Thymus (tissue), 11 donors: ENCODE data around the gene ARF1. TPM values are rescaled to one million over a fixed set of nuclear protein-coding genes. Genes with fewer than 3 reads are reported as not detected.

Experiments used
- DNase-seq, 9 donors: peaks; one replicate each; pipeline ENCODE4 v3.0.0-alpha.2; 2013; ENCODE audit warnings: low spot score in 9 of 9, low read depth in 6 of 9, missing footprints in 1 of 9
- H3K27ac ChIP-seq, 2 donors: one replicate each; pipeline ENCODE4 v1.5.1; 2013; ENCODE audit warnings: control low read depth in 1 of 2, low read depth in 1 of 2, low read length in 1 of 2, mild to moderate bottlenecking in 1 of 2, moderate library complexity in 1 of 2
- H3K27me3 ChIP-seq, 2 donors: one replicate each; pipeline ENCODE4 v1.5.1; 2013; ENCODE audit warnings: low read length in 1 of 2; ENCODE audit not compliant: control insufficient read depth in 2 of 2, insufficient read depth in 1 of 2
- H3K36me3 ChIP-seq, 2 donors: one replicate each; pipeline ENCODE4 v1.5.1; 2013; ENCODE audit warnings: low read length in 1 of 2, mild to moderate bottlenecking in 1 of 2, moderate library complexity in 1 of 2; ENCODE audit not compliant: control insufficient read depth in 2 of 2, insufficient read depth in 2 of 2
- H3K4me1 ChIP-seq, 2 donors: one replicate each; pipeline ENCODE4 v1.5.1; 2013; ENCODE audit warnings: low read length in 2 of 2; ENCODE audit not compliant: control insufficient read depth in 2 of 2, insufficient read depth in 2 of 2
- H3K4me3 ChIP-seq, 2 donors: one replicate each; pipeline ENCODE4 v1.5.1; 2013; ENCODE audit warnings: low read length in 2 of 2, control low read depth in 1 of 2, mild to moderate bottlenecking in 1 of 2
- H3K9me3 ChIP-seq, 2 donors: one replicate each; pipeline ENCODE4 v1.5.1; 2013; ENCODE audit warnings: low read length in 1 of 2, mild to moderate bottlenecking in 1 of 2; ENCODE audit not compliant: control insufficient read depth in 2 of 2, insufficient read depth in 1 of 2
- WGBS: extraction: QIAGEN DNeasy Blood & Tissue Kit; methylation state at CpG from one replicate; pipeline ENCODE4 v1.1.7; 2013; 5-methylcytosine and 5-hydroxymethylcytosine counted together
- polyA plus RNA-seq: library from polyadenylated mRNA; stranded (reverse); fragments of 200-250 nt; gene quantifications from one replicate; pipeline ENCODE4 v1.2.3, GENCODE V29; 2013
- total RNA-seq: library from RNA; stranded (reverse); fragments of 120-200 nt; gene quantifications from one replicate; pipeline ENCODE4 v1.2.4, GENCODE V29; 2013
- donor health status: healthy.

Gene ARF1
- total and polyA plus RNA-seq, 2 donors, result 133 to 227 TPM

DNA sequence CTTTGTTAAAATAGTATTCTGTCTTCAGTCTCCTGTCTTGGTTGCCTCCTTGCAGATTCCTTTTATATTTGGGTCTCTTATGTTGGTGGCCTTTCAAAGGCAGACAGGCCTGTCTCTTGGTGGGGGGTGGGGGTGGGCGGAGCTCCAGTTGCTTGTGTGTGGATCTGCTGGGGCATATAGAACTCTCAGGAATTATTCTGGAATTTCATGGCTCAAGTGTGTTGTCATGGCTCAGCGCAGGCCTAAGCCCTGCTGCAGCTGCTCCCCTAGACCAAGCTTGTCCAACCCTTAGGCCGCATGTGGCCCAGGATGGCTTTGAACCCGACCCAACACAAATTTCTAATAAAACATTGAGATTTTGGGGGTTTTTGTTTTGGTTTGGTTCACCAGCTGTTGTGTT, 12.7 kb downstream of the ARF1 start:
- WGBS, result 99% methylated on average over 4 of the region's 4 CpGs
- Histone ChIP-seq H3K27ac (no peak overlapping the region), H3K9me3 (peaks cover 15 to 43% of the 10 kb centered on the region in 2 donors), H3K4me1 (peaks cover 8 to 12% of the 10 kb centered on the region in 2 donors), H3K36me3 (peaks cover 56 to 73% of the 10 kb centered on the region in 2 donors), H3K27me3 (no peaks in the 10 kb centered on the region), H3K4me3 (no peak overlapping the region)
- DNase-seq, result no peak

DNA sequence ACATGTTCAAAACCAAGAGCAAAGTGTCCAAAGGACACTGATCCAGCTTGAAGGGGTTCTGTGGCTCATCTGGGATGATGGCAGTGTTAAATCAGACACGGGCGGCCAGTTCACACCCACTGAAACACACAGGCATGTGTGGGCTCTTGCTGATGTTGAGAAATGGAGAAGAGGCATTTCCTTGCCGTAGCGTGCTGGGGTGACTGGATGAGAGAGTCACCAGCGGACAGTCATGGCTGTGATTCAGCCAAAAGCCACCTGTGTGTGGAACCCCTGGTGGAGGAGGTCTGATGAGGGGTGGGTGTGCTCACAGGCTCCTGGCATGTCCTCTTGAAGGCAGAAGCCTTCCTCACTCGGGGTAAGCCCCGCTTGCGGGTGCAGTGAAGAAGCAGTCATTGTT, 13.4 kb downstream of the ARF1 start:
- Histone ChIP-seq H3K27ac (no peak overlapping the region), H3K4me1 (peaks cover 3 to 5% of the 10 kb centered on the region in 2 donors), H3K9me3 (peaks cover 15 to 43% of the 10 kb centered on the region in 2 donors), H3K36me3 (peaks cover 57 to 78% of the 10 kb centered on the region in 2 donors), H3K27me3 (no peaks in the 10 kb centered on the region), H3K4me3 (no peak overlapping the region)
- no peak for DNase-seq
- WGBS, result 99% methylated on average over 8 of the region's 8 CpGs

DNA sequence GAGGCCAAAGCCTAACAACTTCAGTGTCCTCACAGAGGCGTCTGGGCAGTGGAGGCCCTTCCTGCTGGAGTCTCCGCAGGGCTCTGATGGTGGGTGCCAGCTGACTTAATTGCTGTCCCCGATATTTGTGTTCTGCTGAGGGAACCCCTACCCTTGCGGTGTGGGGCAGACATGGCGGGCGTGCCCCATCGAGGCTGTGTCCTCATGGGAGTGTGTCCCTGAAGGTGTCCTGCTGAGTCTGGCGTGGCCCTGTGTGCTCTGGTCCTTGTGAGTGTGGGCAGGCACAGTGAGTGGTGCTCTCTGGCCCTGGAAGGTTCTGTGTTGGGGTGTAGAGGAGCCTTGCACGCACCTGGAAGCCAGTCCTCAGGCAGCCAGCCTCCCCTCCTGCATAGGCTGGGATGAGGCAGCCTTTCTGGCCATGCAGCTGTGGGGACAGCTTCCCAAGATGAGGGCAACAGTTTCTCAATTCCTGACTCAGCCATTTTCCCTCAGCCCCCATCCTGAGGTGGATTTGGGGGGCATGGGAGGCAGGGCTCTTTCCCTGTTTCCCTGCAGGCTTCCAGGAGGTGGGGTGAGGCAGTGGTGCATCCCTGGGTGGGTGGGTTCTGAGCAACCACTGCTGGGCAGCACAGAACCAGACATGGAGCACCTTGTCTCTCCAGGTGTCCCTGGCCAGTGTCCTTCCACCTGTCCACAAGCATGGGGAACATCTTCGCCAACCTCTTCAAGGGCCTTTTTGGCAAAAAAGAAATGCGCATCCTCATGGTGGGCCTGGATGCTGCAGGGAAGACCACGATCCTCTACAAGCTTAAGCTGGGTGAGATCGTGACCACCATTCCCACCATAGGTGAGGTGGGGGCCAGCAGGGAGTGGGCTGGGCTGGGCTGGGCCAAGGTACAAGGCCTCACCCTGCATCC, 14.2 kb downstream of the ARF1 start:
- peaks cover 15 to 43% of the 10 kb centered on the region in 2 donors for H3K9me3 ChIP-seq
- whole genome bisulfite sequencing, result 98% methylated on average over 13 of the region's 13 CpGs

DNA sequence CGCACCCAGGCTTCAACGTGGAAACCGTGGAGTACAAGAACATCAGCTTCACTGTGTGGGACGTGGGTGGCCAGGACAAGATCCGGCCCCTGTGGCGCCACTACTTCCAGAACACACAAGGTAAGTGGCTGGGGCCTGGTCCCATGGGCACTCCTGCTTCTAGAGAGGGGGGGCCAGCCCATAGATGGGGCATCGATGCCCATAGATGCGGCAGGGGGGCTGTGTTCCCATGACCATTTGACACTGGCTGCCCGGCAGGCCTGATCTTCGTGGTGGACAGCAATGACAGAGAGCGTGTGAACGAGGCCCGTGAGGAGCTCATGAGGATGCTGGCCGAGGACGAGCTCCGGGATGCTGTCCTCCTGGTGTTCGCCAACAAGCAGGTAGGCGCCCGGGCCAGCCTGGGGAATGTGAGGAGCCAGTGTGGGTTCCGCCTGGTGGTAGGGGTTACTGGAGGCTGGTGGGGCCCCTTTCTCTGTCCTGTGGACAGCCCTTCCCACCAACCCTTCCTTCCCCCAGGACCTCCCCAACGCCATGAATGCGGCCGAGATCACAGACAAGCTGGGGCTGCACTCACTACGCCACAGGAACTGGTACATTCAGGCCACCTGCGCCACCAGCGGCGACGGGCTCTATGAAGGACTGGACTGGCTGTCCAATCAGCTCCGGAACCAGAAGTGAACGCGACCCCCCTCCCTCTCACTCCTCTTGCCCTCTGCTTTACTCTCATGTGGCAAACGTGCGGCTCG, 15.0 kb downstream of the ARF1 start:
- WGBS, result 98% methylated on average over 34 of the region's 34 CpGs
- Histone ChIP-seq H3K4me1 (peaks cover 7 to 8% of the 10 kb centered on the region in 2 donors), H3K4me3 (no peak overlapping the region), H3K27me3 (no peaks in the 10 kb centered on the region), H3K27ac (no peak overlapping the region), H3K9me3 (peaks cover 15 to 38% of the 10 kb centered on the region in 2 donors), H3K36me3 (peaks cover 53 to 73% of the 10 kb centered on the region in 2 donors)
- no peak for DNase-seq

More for the DNA sequence above, 14.2 kb downstream of the ARF1 start:
- H3K27me3 ChIP-seq, result no peaks in the 10 kb centered on the region
- peaks cover 57 to 75% of the 10 kb centered on the region in 2 donors for H3K36me3 ChIP-seq
- no peak overlapping the region for H3K27ac ChIP-seq
- H3K4me1 ChIP-seq, result peaks cover 1 to 3% of the 10 kb centered on the region in 2 donors
- no peak overlapping the region for H3K4me3 ChIP-seq
- no peak for DNase-seq

DNA sequence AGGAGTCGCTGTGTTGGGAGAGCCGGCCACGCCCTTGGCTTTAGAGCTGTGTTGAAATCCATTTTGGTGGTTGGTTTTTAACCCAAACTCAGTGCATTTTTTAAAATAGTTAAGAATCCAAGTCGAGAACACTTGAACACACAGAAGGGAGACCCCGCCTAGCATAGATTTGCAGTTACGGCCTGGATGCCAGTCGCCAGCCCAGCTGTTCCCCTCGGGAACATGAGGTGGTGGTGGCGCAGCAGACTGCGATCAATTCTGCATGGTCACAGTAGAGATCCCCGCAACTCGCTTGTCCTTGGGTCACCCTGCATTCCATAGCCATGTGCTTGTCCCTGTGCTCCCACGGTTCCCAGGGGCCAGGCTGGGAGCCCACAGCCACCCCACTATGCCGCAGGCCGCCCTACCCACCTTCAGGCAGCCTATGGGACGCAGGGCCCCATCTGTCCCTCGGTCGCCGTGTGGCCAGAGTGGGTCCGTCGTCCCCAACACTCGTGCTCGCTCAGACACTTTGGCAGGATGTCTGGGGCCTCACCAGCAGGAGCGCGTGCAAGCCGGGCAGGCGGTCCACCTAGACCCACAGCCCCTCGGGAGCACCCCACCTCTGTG, 15.9 kb downstream of the ARF1 start:
- H3K4me3 ChIP-seq, result no peak overlapping the region
- 97% methylated on average over 28 of the region's 28 CpGs for WGBS
- DNase-seq, result no peak
- no peak overlapping the region for H3K27ac ChIP-seq
- H3K36me3 ChIP-seq, result peaks cover 47 to 66% of the 10 kb centered on the region in 2 donors
- peaks cover 13 to 29% of the 10 kb centered on the region in 2 donors for H3K9me3 ChIP-seq
- H3K27me3 ChIP-seq, result no peaks in the 10 kb centered on the region
- peaks cover 8 to 9% of the 10 kb centered on the region in 2 donors for H3K4me1 ChIP-seq

DNA sequence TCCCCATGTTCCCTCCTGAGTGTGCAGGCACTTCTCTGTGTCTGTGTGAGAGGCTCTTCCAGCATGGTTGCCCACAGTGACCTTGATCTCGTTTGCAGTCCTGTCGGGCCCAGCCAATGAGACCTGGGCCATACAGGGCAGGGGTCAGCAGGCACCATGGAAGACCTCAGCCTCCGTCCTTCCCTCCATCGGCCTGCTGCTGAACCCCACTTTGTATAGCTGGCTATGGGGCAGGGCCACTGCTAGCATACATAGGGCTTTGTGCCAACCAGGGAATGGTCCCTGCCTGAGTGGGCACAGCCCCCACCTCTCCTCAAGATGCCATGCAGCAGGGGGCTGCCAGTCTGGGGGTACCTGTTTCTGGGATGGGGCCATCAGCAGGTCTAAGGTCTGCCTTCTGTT, 16.8 kb downstream of the ARF1 start:
- Histone ChIP-seq H3K4me1 (peaks cover 13 to 18% of the 10 kb centered on the region in 2 donors), H3K4me3 (no peak overlapping the region), H3K27ac (no peak overlapping the region), H3K9me3 (peaks cover 8 to 23% of the 10 kb centered on the region in 2 donors), H3K27me3 (no peaks in the 10 kb centered on the region), H3K36me3 (peaks cover 47 to 59% of the 10 kb centered on the region in 2 donors)
- 93% methylated on average over 4 of the region's 4 CpGs for WGBS
- no peak for DNase-seq

DNA sequence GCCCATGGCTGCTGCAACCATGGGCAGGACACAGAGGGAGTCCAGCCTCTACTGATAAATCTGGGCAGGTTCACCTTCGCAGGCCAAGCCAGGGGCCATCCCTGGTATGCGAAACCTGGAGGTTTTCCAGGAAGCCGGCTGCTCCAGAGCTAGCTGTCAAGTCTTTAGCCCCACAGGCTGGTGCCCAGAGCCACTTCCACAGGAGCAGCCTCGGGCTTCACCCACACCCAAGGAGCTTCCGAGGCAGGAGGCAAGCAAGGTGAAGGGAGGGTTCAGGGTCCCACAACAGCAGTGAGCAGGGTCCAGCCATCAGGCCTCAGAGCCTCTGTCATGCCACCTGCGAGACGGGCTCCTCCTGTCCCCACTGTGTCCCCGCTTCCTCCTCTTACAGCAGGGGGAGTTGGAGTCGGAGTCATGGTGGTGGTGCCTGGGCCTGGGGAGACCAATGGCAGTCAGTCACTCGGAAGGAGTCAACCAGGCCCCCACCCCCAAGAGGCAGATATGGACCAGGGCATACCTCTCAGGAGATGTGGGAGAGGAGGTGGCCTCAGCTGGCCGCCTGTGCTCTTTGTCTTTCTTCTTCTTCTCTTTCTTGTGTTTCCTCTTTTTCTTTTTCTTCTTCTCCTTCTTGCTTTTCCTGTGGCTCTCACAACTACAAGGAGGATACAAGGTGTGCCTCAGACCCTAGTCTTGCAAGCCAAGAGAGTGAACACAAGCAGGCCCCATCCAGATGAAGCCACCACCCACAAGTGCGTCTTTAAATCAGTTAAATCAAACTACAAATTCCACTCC, 18.5 kb downstream of the ARF1 start:
- H3K36me3 ChIP-seq, result peaks cover 44 to 53% of the 10 kb centered on the region in 2 donors
- no peak overlapping the region for H3K27ac ChIP-seq
- no peak overlapping the region for H3K4me3 ChIP-seq
- peaks cover 13 to 19% of the 10 kb centered on the region in 2 donors for H3K4me1 ChIP-seq
- no peak for DNase-seq
- H3K9me3 ChIP-seq, result peaks cover 0 to 9% of the 10 kb centered on the region in 2 donors
- no peaks in the 10 kb centered on the region for H3K27me3 ChIP-seq
- 96% methylated on average over 12 of the region's 12 CpGs for WGBS

DNA sequence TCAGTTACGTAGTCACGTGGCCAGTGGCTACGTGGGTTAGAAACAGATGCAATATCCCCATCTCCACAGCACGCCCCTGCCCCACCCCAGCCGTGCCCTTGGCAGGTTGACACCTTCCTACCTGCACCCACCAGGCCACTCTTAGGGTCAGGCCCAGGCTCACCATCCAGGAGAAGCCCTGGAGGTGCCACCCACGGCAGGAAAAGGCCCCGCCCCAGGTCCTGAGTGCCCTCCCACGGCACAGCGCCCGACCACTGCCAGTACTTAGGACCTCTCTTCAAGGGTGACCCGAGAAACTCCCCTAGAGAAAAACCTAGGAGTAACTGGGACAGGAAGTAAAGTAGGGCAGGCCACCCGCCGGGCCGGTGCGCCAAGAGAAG, 19.1 kb downstream of the ARF1 start:
- H3K27me3 ChIP-seq, result no peaks in the 10 kb centered on the region
- WGBS, result 75% methylated on average over 15 of the region's 15 CpGs
- peak overlapping the region in 1 of 2 donors; percentile 66 for H3K27ac ChIP-seq
- peaks cover 13 to 19% of the 10 kb centered on the region in 2 donors for H3K4me1 ChIP-seq
- H3K4me3 ChIP-seq, result peak overlapping the region in 1 of 2 donors; percentile 85
- peaks cover 45 to 53% of the 10 kb centered on the region in 2 donors for H3K36me3 ChIP-seq
- H3K9me3 ChIP-seq, result peaks cover 0 to 4% of the 10 kb centered on the region in 2 donors
- no peak for DNase-seq
